Stimulated activated CD4-positive, alpha-beta T cell treated with anti-CD3 and anti-CD28 coated beads, Interleukin-2, amount 100 ng/mL, for 4 hours (primary cell): ENCODE measurements around the gene BAX.
A peak's percentile ranks its signal among the peaks of the same experiment; 100 is the strongest.

Source experiments
- DNase-seq: peaks from one replicate; pipeline ENCODE4 v3.0.0-alpha.2; 2020; ENCODE audit warnings: low read depth

Gene BAX

DNA sequence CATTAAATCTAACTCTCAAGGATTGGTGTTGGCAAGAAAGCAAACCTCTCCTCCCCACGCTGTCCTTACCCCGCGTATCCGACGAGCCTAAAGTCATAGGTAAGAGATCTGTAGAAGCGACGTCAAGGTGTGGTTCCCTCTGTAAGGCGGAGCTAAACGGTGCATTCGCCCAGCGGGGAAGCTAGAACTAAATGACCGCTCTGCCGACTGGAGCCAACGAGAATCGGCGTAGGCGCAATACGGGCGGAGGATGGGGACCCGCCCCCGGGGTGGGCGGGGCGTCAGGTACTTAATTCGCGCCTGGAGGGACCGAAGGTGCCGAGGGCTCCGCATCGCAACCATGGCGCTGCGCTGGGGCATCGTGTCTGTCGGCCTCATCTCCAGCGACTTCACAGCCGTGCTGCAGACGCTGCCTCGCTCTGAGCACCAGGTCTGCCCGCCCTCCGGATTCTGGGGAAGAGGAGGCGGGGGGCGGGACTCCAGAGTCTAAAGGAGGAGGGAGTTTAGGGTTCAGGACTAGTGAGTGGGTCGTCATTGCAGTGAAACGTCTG is 21.2 kb upstream of the BAX start, which contains the start of gene DHDH:
Gene DHDH, plus strand, starts transcription at position 318 of the 551 bp plus-strand sequence. Its CDS starts 23 bp downstream, at position 341.
- peak; percentile 70 for DNase-seq

DNA sequence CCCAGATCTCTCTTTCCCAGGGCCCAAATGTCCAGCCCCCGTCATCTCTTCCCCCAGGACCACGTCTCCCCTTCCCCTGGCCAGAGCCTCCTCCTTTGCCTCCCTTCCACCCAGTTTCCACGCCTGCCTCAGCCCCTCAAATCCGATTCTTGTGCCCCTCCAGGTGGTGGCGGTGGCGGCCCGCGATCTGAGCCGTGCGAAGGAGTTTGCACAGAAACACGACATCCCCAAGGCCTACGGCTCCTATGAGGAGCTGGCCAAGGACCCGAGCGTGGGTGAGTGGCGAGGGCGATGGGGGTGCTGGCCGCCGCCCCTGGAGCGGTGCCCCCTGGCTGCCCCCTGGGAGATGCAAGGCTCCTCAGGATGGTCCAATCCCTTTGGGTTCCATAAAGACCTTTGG is 19.8 kb upstream of the BAX start:
- no peak for DNase-seq

DNA sequence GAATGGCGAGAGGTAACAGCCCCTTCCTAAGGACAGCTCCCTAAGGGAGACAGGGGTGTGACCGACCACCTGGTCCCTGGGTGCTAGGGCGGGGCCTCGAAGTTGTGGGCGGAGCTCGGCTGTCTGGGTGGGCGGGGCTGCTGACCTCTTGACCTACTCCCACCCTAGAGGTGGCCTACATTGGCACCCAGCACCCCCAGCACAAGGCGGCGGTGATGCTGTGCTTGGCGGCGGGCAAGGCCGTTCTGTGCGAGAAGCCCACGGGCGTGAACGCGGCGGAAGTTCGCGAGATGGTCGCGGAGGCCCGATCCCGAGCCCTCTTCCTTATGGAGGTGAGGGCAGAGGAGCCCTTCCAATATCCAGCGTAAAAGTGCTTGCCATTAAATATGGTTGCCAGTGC is 18.8 kb upstream of the BAX start:
- no peak for DNase-seq

GRCh38 chr19:48938256-48938655 is 16.4 kb upstream of the BAX start:
- DNase-seq = no peak

- DNase-seq = no peak
These were observed 13.8 kb upstream of the BAX start for GRCh38 chr19:48940902-48941301.

DNA sequence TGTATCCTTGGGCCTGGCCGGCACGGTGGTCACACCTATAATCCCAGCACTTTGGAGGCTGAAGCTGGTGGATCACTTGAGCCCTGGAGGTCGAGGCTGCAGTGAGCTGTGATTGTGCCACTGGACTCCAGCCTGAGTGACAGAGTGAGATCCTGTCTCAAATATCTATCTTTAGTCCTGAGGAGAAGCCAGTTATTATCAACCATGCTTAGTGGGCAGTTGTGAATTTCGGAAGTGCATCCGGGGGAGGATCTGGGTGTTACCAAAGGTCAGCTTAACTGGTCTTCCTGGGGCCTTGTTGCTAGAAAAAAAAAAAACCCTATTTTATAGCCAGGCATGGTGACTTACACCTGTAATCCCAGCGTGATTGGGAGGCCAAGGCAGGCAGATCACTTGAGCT is 11.6 kb upstream of the BAX start:
- no peak for DNase-seq

- DNase-seq = no peak
These were observed 9.3 kb upstream of the BAX start for GRCh38 chr19:48945415-48945814.

- no peak for DNase-seq
These were observed 8.9 kb upstream of the BAX start for GRCh38 chr19:48945817-48946216.

- DNase-seq = no peak
These were observed 8.0 kb upstream of the BAX start for GRCh38 chr19:48946463-48947257.

DNA sequence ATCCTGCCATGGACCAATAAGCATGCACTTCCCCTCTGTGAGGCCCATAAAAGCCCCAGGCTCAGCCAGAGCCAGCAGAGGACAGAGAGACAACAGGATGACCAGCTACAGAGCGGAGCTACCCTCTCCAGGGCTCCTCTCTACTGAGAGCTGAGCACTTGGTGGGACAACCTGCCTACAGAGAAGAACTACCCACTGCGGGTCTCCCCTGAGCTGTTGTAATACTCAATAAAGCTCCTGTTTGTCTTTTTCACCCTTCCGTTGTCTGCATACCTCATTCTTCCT is 7.5 kb upstream of the BAX start:
- no peak for DNase-seq

- DNase-seq = no peak
These were observed 4.5 kb upstream of the BAX start for GRCh38 chr19:48950159-48950558.

GRCh38 chr19:48950830-48951519 is 3.7 kb upstream of the BAX start:
- DNase-seq = no peak

DNA sequence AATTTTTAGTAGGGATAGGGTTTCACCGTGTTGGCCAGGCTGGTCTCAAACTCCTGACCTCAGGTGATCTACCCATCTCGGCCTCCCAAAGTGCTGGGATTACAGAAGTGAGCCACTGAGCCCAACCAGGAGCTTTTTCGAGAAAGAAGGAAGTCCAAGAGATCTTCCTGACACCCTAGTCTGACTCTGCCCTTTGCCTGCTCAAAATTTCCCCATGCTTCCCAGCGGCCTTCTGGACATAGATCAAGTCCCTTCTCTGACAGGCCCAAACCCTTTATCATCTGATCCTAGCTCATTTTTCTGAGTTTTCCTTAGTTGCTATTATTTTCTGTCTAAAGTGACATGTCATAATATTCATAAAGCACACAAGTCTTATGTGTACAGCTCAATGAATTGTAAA is 1.5 kb upstream of the BAX start:
- DNase-seq = no peak

GRCh38 chr19:48953990-48954594 is 583 bp upstream of the BAX start:
- no peak for DNase-seq

- DNase-seq = no peak
These were observed 758 bp downstream of the BAX start for GRCh38 chr19:48955308-48955958.

GRCh38 chr19:48958006-48958405 is 3.3 kb downstream of the BAX start:
- DNase-seq = no peak

- no peak for DNase-seq
These were observed 4.9 kb downstream of the BAX start for GRCh38 chr19:48959341-48960239.

DNA sequence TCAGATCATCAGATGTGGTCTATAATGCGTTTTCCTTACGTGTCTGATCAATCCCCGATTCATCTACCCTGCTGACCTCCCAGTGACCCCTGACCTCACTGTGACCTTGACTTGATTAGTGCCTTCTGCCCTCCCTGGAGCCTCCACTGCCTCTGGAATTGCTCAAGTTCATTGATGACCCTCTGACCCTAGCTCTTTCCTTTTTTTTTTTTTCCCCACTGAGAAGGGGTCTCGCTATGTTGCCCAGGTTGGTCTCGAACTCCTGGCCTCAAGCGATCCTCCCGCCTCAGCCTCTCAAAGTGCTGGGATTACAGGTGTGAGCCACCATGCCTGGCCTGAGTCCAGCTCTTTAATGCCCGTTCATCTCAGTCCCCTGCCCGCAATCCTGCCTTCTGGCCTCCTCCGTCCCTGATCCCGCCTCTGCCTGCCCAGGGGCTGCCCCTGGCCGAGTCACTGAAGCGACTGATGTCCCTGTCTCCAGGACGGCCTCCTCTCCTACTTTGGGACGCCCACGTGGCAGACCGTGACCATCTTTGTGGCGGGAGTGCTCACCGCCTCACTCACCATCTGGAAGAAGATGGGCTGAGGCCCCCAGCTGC is 6.5 kb downstream of the BAX start:
- DNase-seq = no peak

- DNase-seq = no peak
These were observed 7.0 kb downstream of the BAX start for GRCh38 chr19:48961673-48962028.

GRCh38 chr19:48962029-48962848 is 7.6 kb downstream of the BAX start:
- no peak for DNase-seq

DNA sequence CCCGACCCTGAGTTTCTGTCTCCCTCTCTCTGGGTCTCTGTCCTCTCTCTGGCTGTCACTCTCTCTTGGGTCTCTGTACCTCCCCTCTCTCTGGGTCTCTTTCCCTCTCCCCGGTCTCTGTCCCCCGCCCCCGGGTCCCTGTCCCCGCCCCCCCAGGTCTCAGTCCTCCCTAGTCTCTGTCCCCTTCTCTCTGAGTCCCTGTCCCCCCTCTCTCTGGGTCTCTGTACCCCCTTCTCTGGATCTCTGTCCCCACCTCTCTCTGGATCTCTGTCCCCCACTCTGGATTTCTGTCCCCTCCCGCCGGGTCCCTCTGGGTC is 8.1 kb downstream of the BAX start:
- no peak for DNase-seq
